Endothelial cell of umbilical vein (primary cell): ENCODE data around the gene ALKBH5. TPM values are rescaled to one million over a fixed set of nuclear protein-coding genes. Genes with fewer than 3 reads are reported as not detected.

ENCODE experiments used
- BruUV-seq: library from RNA; stranded (reverse); fragments of 400-500 nt; replicated peaks from 2 replicates; lab custom pipeline; 2021; lab: Mats Ljungman, UMichigan
- CTCF ChIA-PET: fragments of 300-600, 350-600 bp; sonication (Branson Sonifier 250); formaldehyde crosslinking; loops from one replicate; lab custom pipeline; 2021; ENCODE audit warnings: antibody characterized with exemption, inconsistent platforms; lab: Charles Lee
- POLR2A ChIA-PET: fragments of 300-600, 350-600 bp; sonication (Branson Sonifier 250); formaldehyde crosslinking; loops from one replicate; lab custom pipeline; 2021; ENCODE audit warnings: antibody characterized with exemption, inconsistent platforms; lab: Charles Lee
- DNase-seq: peaks from one replicate; pipeline ENCODE4 v3.0.0-alpha.2; 2011; ENCODE audit warnings: low read depth, low spot score
- FAIRE-seq: peaks from 2 replicates; lab custom pipeline; 2011; peaks lifted over from hg19 to GRCh38; lab: Jason Lieb, UNC
- H2AFZ ChIP-seq: 2 replicates; pipeline ENCODE4 v1.6.0; 2012; ENCODE audit warnings: low read depth, low read length, control low read depth, inconsistent platforms
- H3K27ac ChIP-seq: 2 replicates; pipeline ENCODE4 v1.5.1; 2011; ENCODE audit warnings: low read depth, mild to moderate bottlenecking, control low read depth, low read length, moderate library complexity; ENCODE audit not compliant: insufficient read depth
- H3K27me3 ChIP-seq, 2 experiments: 2 replicates each; pipeline versions ENCODE4 v1.6.0 to v1.6.1; 2011; ENCODE audit warnings: low read length in 2 of 2, mixed read lengths in 1 of 2; ENCODE audit not compliant: control insufficient read depth in 2 of 2, insufficient read depth in 2 of 2
- H3K36me3 ChIP-seq, 2 experiments: 2 replicates in 1 of 2; 3 replicates in 1 of 2; pipeline ENCODE4 v1.5.1; 2011; ENCODE audit warnings: low read length in 2 of 2, mild to moderate bottlenecking in 1 of 2, moderate library complexity in 1 of 2; ENCODE audit not compliant: control insufficient read depth in 2 of 2, insufficient read depth in 2 of 2; ENCODE audit errors: extremely low read depth in 1 of 2
- H3K4me1 ChIP-seq: 3 replicates; pipeline ENCODE4 v1.5.1; 2011; ENCODE audit warnings: mild to moderate bottlenecking, low read length; ENCODE audit not compliant: control insufficient read depth, insufficient read depth; ENCODE audit errors: extremely low read depth
- H3K4me2 ChIP-seq: 2 replicates; pipeline ENCODE4 v1.6.1; 2011; ENCODE audit warnings: low read length, control low read depth, mixed read lengths; ENCODE audit not compliant: insufficient read depth
- H3K4me3 ChIP-seq, 3 experiments: fragments of 200-600 bp in 1 of 3; sonication (generic), shearing (Covaris generic) in 1 of 3; replicated peaks in 1 of 3; 2 replicates each; pipeline ENCODE4 v1.5.1; 2011 to 2016; ENCODE audit warnings: control low read depth in 3 of 3, low read length in 3 of 3, mild to moderate bottlenecking in 2 of 3, inconsistent platforms in 1 of 3, low read depth in 1 of 3, moderate library complexity in 1 of 3; ENCODE audit not compliant: insufficient read depth in 1 of 3
- H3K79me2 ChIP-seq: 2 replicates; pipeline ENCODE4 v1.6.0; 2012; ENCODE audit warnings: low read length, inconsistent platforms; ENCODE audit not compliant: control insufficient read depth, insufficient read depth
- H3K9ac ChIP-seq: replicated peaks from 2 replicates; pipeline ENCODE3; 2011; ENCODE audit warnings: low read length, control low read depth; ENCODE audit not compliant: insufficient read depth; ENCODE audit errors: extremely low read depth
- H3K9me1 ChIP-seq: replicated peaks from 3 replicates; pipeline ENCODE4 v1.6.0; 2011; ENCODE audit warnings: mild to moderate bottlenecking, low read length; ENCODE audit not compliant: control insufficient read depth, insufficient read depth; ENCODE audit errors: extremely low read depth
- H3K9me3 ChIP-seq: replicated peaks from 2 replicates; pipeline ENCODE4 v1.5.1; 2012; ENCODE audit warnings: low read length, inconsistent platforms; ENCODE audit not compliant: control insufficient read depth, insufficient read depth
- H4K20me1 ChIP-seq: replicated peaks from 2 replicates; pipeline ENCODE3; 2011; ENCODE audit warnings: mild to moderate bottlenecking, low read length; ENCODE audit not compliant: control insufficient read depth, insufficient read depth; ENCODE audit errors: extremely low read depth
- EZH2 ChIP-seq: IDR thresholded peaks from 2 replicates; pipeline ENCODE4 v1.6.1; 2012; ENCODE audit warnings: borderline replicate concordance, low read depth, mild to moderate bottlenecking, moderate library complexity, low read length, inconsistent platforms; ENCODE audit not compliant: severe bottlenecking
- FOS ChIP-seq: IDR thresholded peaks from 2 replicates; pipeline ENCODE4 v1.6.1; 2011; ENCODE audit warnings: mild to moderate bottlenecking, low read length, moderate library complexity, borderline replicate concordance; ENCODE audit not compliant: insufficient read depth
- GATA2 ChIP-seq: IDR thresholded peaks from 2 replicates; pipeline ENCODE4 v1.7.0; 2011; ENCODE audit warnings: low read depth, mild to moderate bottlenecking, moderate library complexity, mixed read lengths, low read length; ENCODE audit not compliant: insufficient read length, insufficient read depth
- JUN ChIP-seq: IDR thresholded peaks from 2 replicates; pipeline ENCODE4 v1.6.1; 2011; ENCODE audit warnings: borderline replicate concordance, low read depth; ENCODE audit not compliant: insufficient read length, insufficient read depth
- MYC ChIP-seq: IDR thresholded peaks from one replicate; pipeline ENCODE4 v1.6.1; 2011; ENCODE audit warnings: mild to moderate bottlenecking, low read depth, low read length
- POLR2A ChIP-seq: IDR thresholded peaks from 2 replicates; pipeline ENCODE4 v1.6.1; 2012; ENCODE audit warnings: low read depth, mild to moderate bottlenecking, control low read depth, low read length
- POLR2AphosphoS5 ChIP-seq: IDR thresholded peaks from 2 replicates; pipeline ENCODE4 v1.6.1; 2012; ENCODE audit warnings: low read depth, mild to moderate bottlenecking, control low read depth, low read length, moderate library complexity; ENCODE audit not compliant: insufficient read depth
- dilution Hi-C: fragments of 300-500 bp; cut with MboI; formaldehyde crosslinking; loops from one replicate; pipeline ENCODE4 v1.15.0; 2019; ENCODE audit warnings: low sequenced_read_pairs; ENCODE audit not compliant: extremely low pct_ligation_motif_present
- intact Hi-C: fragments of 100-400 bp; cut with micrococcal nuclease; formaldehyde crosslinking; loops from one replicate; pipeline ENCODE4 v1.10.0; 2022
- polyA plus RNA-seq, 4 experiments: library from polyadenylated mRNA; depleted of rRNA in 3 of 4; stranded (reverse) in 3 of 4; unstranded in 1 of 4; fragments of >200 nt; gene quantifications; 2 replicates each; pipeline versions ENCODE4 v1.2.1 to v1.2.3, GENCODE V29; 2011 to 2012; ENCODE audit warnings: missing spikeins in 1 of 4
- total RNA-seq: library from RNA; stranded (reverse); gene quantifications from 2 replicates; pipeline ENCODE4 v1.2.3, GENCODE V29; 2021
- TF ChIP-seq, protein P1 (sequence below), 2 donors: IDR thresholded peaks; 1 replicate in 1 of 2; 2 replicates in 1 of 2; pipeline ENCODE4 v1.5.1; 2011; ENCODE audit warnings: low read length in 2 of 2, mild to moderate bottlenecking in 2 of 2, moderate library complexity in 2 of 2, control low read depth in 1 of 2, inconsistent platforms in 1 of 2, low read depth in 1 of 2; ENCODE audit not compliant: insufficient read depth in 1 of 2; ENCODE audit errors: extremely low read depth in 1 of 2
- TF ChIP-seq, protein P2 (sequence below): IDR thresholded peaks from 2 replicates; pipeline ENCODE4 v1.6.1; 2011; ENCODE audit not compliant: insufficient read depth, insufficient read length

ALKBH5 gene
- total and polyA plus RNA-seq, 2 donors (not counting 3 experiments of a cell fraction or from before 2014, with no cell fraction given) = 55.3 to 71.0 TPM

DNA sequence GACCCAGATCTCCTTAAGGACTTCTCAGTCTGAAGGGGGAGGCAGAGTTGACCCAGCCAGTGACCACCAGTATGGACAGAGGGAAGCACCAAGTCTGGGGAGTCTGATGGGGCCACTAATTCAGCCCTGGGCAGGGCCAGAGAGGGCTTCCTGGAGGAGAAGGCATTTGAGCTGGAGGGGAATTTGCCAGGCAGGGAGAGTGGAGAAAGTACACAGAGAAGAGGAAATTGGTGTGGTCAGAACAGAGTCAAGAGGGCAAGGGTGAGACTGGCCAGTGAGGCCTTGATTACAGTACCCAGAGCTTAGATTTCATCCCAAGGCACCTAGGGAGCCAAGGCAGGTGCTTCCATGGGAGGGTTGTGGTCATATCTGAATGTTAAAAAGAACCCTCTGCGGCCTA is 38.8 kb upstream of the ALKBH5 start:
- H3K9me1 ChIP-seq = no peaks in the 10 kb centered on the region
- intact Hi-C loops (loop anchor here (5.0 kb wide), 1 partner anchor 72 kb away; no protein-coding TSS in a partner anchor), dilution Hi-C loops (no loop called here)
- no peak overlapping the region for H3K4me3 ChIP-seq
- no peaks in the 10 kb centered on the region for H3K27me3 ChIP-seq
- no peaks in the 10 kb centered on the region for H3K36me3 ChIP-seq
- peak; percentile 72 for FAIRE-seq
- H4K20me1 ChIP-seq = no peaks in the 10 kb centered on the region
- no peaks in the 10 kb centered on the region for H3K9me3 ChIP-seq
- H3K4me2 ChIP-seq = no peak overlapping the region
- DNase-seq = no peak
- no peak for TF ChIP-seq POLR2AphosphoS5
- TF ChIP-seq, protein P1, sequence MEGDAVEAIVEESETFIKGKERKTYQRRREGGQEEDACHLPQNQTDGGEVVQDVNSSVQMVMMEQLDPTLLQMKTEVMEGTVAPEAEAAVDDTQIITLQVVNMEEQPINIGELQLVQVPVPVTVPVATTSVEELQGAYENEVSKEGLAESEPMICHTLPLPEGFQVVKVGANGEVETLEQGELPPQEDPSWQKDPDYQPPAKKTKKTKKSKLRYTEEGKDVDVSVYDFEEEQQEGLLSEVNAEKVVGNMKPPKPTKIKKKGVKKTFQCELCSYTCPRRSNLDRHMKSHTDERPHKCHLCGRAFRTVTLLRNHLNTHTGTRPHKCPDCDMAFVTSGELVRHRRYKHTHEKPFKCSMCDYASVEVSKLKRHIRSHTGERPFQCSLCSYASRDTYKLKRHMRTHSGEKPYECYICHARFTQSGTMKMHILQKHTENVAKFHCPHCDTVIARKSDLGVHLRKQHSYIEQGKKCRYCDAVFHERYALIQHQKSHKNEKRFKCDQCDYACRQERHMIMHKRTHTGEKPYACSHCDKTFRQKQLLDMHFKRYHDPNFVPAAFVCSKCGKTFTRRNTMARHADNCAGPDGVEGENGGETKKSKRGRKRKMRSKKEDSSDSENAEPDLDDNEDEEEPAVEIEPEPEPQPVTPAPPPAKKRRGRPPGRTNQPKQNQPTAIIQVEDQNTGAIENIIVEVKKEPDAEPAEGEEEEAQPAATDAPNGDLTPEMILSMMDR (IDR thresholded peaks at IDR 0.05; ENCODE audit: extremely low read depth in 1 of 2, insufficient read depth in 1 of 2, low read depth in 1 of 2, low read length in 2 of 2) = no peak
- no peak for TF ChIP-seq JUN
- TF ChIP-seq GATA2 = no peak
- TF ChIP-seq EZH2 = no peak
- no peak for TF ChIP-seq MYC
- TF ChIP-seq, protein P2, sequence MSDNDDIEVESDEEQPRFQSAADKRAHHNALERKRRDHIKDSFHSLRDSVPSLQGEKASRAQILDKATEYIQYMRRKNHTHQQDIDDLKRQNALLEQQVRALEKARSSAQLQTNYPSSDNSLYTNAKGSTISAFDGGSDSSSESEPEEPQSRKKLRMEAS = no peak
- TF ChIP-seq POLR2A = no peak
- no peak for TF ChIP-seq FOS
- no peaks in the 10 kb centered on the region for H3K79me2 ChIP-seq
- no TSS peak for BruUV-seq
- peaks cover 4% of the 10 kb centered on the region for H3K4me1 ChIP-seq
- no peak overlapping the region for H3K9ac ChIP-seq
- ChIA-PET POLR2A (no interaction called here), CTCF (interaction anchor here (0.9 to 2.5 kb wide), 4 partner anchors 9 to 43 kb away, joined by 3 to 10 read pairs (median 4); partner anchors contain the start of gene ALKBH5)
- H2AFZ ChIP-seq = no peak overlapping the region
- no peak overlapping the region for H3K27ac ChIP-seq
